22Rv1 (cell line): ENCODE data around the gene NPC1L1.

Source experiments
- CTCF ChIP-seq: fragments of 450-650 bp; IDR thresholded peaks from 2 replicates; pipeline ENCODE4 v1.5.1; 2017; ENCODE audit warnings: mild to moderate bottlenecking
- ZFX ChIP-seq: fragments of 450-650 bp; IDR thresholded peaks from 2 replicates; pipeline ENCODE4 v1.6.1; 2017; ENCODE audit warnings: antibody characterized with exemption, borderline replicate concordance

DNA sequence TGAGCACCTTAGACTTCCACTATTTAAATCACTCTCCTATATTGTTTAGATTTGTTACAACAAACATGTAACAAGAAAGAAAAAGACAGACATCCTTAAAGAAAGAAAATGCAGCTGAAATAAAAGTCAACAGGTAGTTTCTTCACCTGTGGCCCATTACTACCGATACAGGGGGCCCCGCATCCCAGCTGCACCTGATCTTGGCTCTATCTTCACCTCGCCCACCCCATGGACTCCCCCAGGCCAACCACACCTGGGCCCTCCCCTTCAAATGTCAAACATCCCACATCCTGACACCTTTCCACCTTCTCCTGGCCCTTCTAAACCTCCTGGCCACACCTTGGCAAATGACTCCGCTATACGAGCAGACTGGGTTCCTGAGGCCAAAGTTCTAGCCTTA lies 25.6 kb upstream of the NPC1L1 start:
- no peak for TF ChIP-seq CTCF
- TF ChIP-seq ZFX: no peak
